Lung (tissue), 12 donors: ENCODE results near the gene TNFRSF8. TPM values are rescaled to one million over a fixed set of nuclear protein-coding genes. Genes with fewer than 3 reads are reported as not detected.

Source experiments
- ATAC-seq: fragments of 200-7000 bp; cut with Tn5 transposase; one replicate; pipeline ENCODE4 v1.9.1; 2020; ENCODE audit warnings: moderate number of reproducible peaks; ENCODE audit not compliant: insufficient read depth, low FRiP score
- DNase-seq, 3 donors: peaks; one replicate each; pipeline ENCODE4 v3.0.0-alpha.2; 2013 to 2017
- H3K27ac ChIP-seq, 2 donors: one replicate each; pipeline ENCODE4 v1.5.1; 2013; ENCODE audit warnings: mild to moderate bottlenecking in 2 of 2, moderate library complexity in 2 of 2, control low read depth in 1 of 2, inconsistent platforms in 1 of 2, low read depth in 1 of 2, low read length in 1 of 2
- H3K27me3 ChIP-seq, 3 donors: one replicate each; pipeline ENCODE4 v1.5.1; 2013; ENCODE audit warnings: low read length in 2 of 3; ENCODE audit not compliant: control insufficient read depth in 3 of 3, insufficient read depth in 3 of 3
- H3K36me3 ChIP-seq, 4 donors: one replicate each; pipeline ENCODE4 v1.5.1; 2013; ENCODE audit warnings: low read length in 4 of 4, mild to moderate bottlenecking in 1 of 4, moderate library complexity in 1 of 4; ENCODE audit not compliant: control insufficient read depth in 4 of 4, insufficient read depth in 4 of 4
- H3K4me1 ChIP-seq, 5 donors: one replicate each; pipeline ENCODE4 v1.5.1; 2013; ENCODE audit warnings: low read length in 5 of 5, mild to moderate bottlenecking in 2 of 5, moderate library complexity in 1 of 5; ENCODE audit not compliant: control insufficient read depth in 5 of 5, insufficient read depth in 5 of 5
- H3K4me3 ChIP-seq: one replicate; pipeline ENCODE4 v1.5.1; 2013; ENCODE audit warnings: mild to moderate bottlenecking, control low read depth, moderate library complexity
- H3K9ac ChIP-seq, 2 donors: one replicate each; pipeline ENCODE4 v1.5.1; 2013; ENCODE audit warnings: low read length in 2 of 2, control low read depth in 1 of 2; ENCODE audit not compliant: insufficient read depth in 1 of 2
- H3K9me3 ChIP-seq, 4 donors: one replicate each; pipeline ENCODE4 v1.5.1; 2013; ENCODE audit warnings: low read length in 3 of 4, mild to moderate bottlenecking in 1 of 4, moderate library complexity in 1 of 4; ENCODE audit not compliant: control insufficient read depth in 4 of 4, insufficient read depth in 3 of 4
- CTCF ChIP-seq: IDR thresholded peaks from 2 replicates; pipeline ENCODE4 v1.5.1; 2012; ENCODE audit warnings: mild to moderate bottlenecking; ENCODE audit errors: control extremely low read depth, extremely low read depth
- WGBS, 2 donors: extraction: QIAGEN DNeasy Blood & Tissue Kit; methylation state at CpG; one replicate each; pipeline ENCODE4 v1.1.7; 2013; 5-methylcytosine and 5-hydroxymethylcytosine counted together
- polyA plus RNA-seq, 2 donors: library from polyadenylated mRNA; stranded (reverse); fragments of 200-250 nt; gene quantifications; one replicate each; pipeline ENCODE4 v1.2.1, GENCODE V29; 2013
- total RNA-seq, 2 donors: library from RNA; depleted of rRNA in 1 of 2; stranded (reverse); fragments of >200 nt in 1 of 2; gene quantifications; one replicate each; pipeline ENCODE4 v1.2.1, GENCODE V29; 2014 to 2021
- donor health status: control.
- donor health status: control.
- donor health status: Bipolar disorder and iron deficiency.
- donor health status: healthy.
- donor health status: DM: yes; HTN: yes; CAD: no.

The TNFRSF8 gene
- total and polyA plus RNA-seq, 4 donors: 1.6 to 5.3 (median 2.1) TPM

GRCh38 chr1:12157366-12158231, 94.5 kb downstream of the TNFRSF8 start:
- 35 to 42% methylated on average over 10 of the region's 10 CpGs for WGBS, 2 donors
- Histone ChIP-seq H3K27ac (no peak overlapping the region), H3K27me3 (no peaks in the 10 kb centered on the region), H3K36me3 (no peaks in the 10 kb centered on the region), H3K9me3 (no peaks in the 10 kb centered on the region), H3K4me1 (peaks cover 4 to 22% (median 9%) of the 10 kb centered on the region in 5 donors), H3K4me3 (no peak overlapping the region), H3K9ac (no peak overlapping the region)
- no peak for TF ChIP-seq CTCF
- DNase-seq: no peak
- ATAC-seq: no peak

- DNase-seq: no peak
- no peak for TF ChIP-seq CTCF
- Histone ChIP-seq H3K27ac (no peak overlapping the region), H3K4me1 (peaks cover 4 to 22% (median 9%) of the 10 kb centered on the region in 5 donors), H3K36me3 (no peaks in the 10 kb centered on the region), H3K9me3 (no peaks in the 10 kb centered on the region), H3K4me3 (no peak overlapping the region), H3K9ac (no peak overlapping the region), H3K27me3 (no peaks in the 10 kb centered on the region)
- no peak for ATAC-seq
- 69 to 71% methylated on average over 22 of the region's 22 CpGs for WGBS, 2 donors
These were observed 95.4 kb downstream of the TNFRSF8 start for GRCh38 chr1:12158357-12159092.

GRCh38 chr1:12159816-12160215, 96.7 kb downstream of the TNFRSF8 start:
- no peak for ATAC-seq
- Histone ChIP-seq H3K27ac (no peak overlapping the region), H3K4me1 (peaks cover 4 to 22% (median 9%) of the 10 kb centered on the region in 5 donors)

More at GRCh38 chr1:12159816-12160215, 96.7 kb downstream of the TNFRSF8 start:
- DNase-seq: no peak
- no peak overlapping the region for H3K9ac ChIP-seq
- no peaks in the 10 kb centered on the region for H3K9me3 ChIP-seq
- WGBS, 2 donors: 88 to 90% methylated on average over 7 of the region's 7 CpGs
- TF ChIP-seq CTCF: no peak
- H3K4me3 ChIP-seq: no peak overlapping the region
- no peaks in the 10 kb centered on the region for H3K27me3 ChIP-seq
- H3K36me3 ChIP-seq: no peaks in the 10 kb centered on the region
